Measurements from ENCODE around the gene PPAN. TPM values are rescaled to one million over a fixed set of nuclear protein-coding genes. Genes with fewer than 3 reads are reported as not detected.

Gene PPAN
- total RNA-seq, 1 experiment from 2014 or later, result 101 TPM

DNA sequence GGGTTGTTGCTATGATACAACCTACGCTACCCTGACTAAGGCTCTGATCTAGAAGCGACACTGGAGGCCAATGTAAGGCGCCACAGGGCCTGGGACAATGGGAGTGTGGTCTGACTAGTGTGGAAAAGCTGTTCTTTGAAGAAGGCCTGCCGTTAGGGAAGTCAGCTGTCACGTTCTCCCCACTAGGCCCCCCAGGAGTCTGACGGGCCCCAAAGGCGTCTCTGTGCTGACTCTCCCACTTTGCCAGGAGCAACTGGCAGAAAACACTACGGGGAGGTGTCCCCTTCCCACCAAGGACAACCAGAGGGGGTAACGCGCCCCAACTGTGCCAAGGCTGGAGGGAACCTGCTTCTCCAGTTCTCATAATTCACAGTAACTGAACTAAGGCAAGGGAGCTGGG is 38.9 kb downstream of the PPAN start (continued):
- TF ChIP-seq, protein P1, sequence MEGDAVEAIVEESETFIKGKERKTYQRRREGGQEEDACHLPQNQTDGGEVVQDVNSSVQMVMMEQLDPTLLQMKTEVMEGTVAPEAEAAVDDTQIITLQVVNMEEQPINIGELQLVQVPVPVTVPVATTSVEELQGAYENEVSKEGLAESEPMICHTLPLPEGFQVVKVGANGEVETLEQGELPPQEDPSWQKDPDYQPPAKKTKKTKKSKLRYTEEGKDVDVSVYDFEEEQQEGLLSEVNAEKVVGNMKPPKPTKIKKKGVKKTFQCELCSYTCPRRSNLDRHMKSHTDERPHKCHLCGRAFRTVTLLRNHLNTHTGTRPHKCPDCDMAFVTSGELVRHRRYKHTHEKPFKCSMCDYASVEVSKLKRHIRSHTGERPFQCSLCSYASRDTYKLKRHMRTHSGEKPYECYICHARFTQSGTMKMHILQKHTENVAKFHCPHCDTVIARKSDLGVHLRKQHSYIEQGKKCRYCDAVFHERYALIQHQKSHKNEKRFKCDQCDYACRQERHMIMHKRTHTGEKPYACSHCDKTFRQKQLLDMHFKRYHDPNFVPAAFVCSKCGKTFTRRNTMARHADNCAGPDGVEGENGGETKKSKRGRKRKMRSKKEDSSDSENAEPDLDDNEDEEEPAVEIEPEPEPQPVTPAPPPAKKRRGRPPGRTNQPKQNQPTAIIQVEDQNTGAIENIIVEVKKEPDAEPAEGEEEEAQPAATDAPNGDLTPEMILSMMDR (IDR thresholded peaks at IDR 0.05 in 2 of 3, conservative IDR thresholded peaks at IDR 0.05 in 1 of 3; ENCODE audit: borderline replicate concordance in 1 of 3, insufficient read depth in 1 of 3, low read depth in 2 of 3, low read length in 2 of 3), result no peak
- TF ChIP-seq SRF (IDR thresholded peaks at IDR 0.05; ENCODE audit: low read depth) (no peak), EGR1 (IDR thresholded peaks at IDR 0.05; ENCODE audit: low read depth) (no peak), TCF7L2 (IDR thresholded peaks at IDR 0.05; ENCODE audit: borderline replicate concordance, extremely low read depth, insufficient read depth, insufficient read length) (no peak)
- TF ChIP-seq, protein P2, sequence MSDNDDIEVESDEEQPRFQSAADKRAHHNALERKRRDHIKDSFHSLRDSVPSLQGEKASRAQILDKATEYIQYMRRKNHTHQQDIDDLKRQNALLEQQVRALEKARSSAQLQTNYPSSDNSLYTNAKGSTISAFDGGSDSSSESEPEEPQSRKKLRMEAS (IDR thresholded peaks at IDR 0.05), result no peak

DNA sequence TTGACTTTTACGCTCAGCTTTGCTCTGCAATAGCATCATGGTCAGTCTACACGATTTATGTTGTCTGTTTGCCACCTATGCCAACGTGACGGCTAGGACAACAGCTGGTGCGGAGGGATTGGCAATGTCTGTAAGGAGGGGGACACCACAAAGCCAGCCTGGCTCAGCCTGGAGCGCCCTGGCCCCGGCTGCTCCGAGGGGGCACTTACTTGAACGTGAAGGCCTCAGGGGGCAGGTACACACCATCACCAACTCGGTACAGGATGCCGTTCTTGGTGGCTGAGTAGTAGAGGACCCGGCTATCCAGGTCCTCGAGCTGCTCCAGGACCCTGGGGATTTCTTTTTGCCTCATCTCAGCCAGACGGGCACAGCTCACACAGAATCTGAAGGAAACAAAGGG is 40.0 kb downstream of the PPAN start:
- Histone ChIP-seq H4K20me1 (ENCODE audit: insufficient read depth) (no peaks in the 10 kb centered on the region), H3K9ac (ENCODE audit: low read length) (no peak overlapping the region), H2AFZ (ENCODE audit: low read depth, low read length, poor library complexity, severe bottlenecking) (no peak overlapping the region), H3K27ac (ENCODE audit: low read depth, low read length) (no peak overlapping the region), H3K4me2 (ENCODE audit: low read length) (no peak overlapping the region), H3K4me1 (ENCODE audit: control insufficient read depth in 1 of 2, insufficient read depth in 2 of 2, low read length in 2 of 2) (no peaks in the 10 kb centered on the region), H3K36me3 (ENCODE audit: control insufficient read depth in 1 of 2, insufficient read depth in 2 of 2, low read length in 2 of 2) (peaks cover 63 to 77% of the 10 kb centered on the region in 2 experiments), H3K9me3 (ENCODE audit: control insufficient read depth in 1 of 2, insufficient read depth in 1 of 2, low read depth in 1 of 2, low read length in 2 of 2) (no peaks in the 10 kb centered on the region), H3K9me2 (ENCODE audit: insufficient read depth) (no peaks in the 10 kb centered on the region), H3K4me3 (replicated peaks in 1 of 2; ENCODE audit: low read depth in 1 of 2, low read length in 2 of 2) (no peak overlapping the region), H3K27me3 (ENCODE audit: insufficient read depth, low read length) (no peaks in the 10 kb centered on the region), H3K79me2 (ENCODE audit: insufficient read depth, low read length) (peaks cover 16% of the 10 kb centered on the region; the same call in 1 of the 2 replicates)
- ChIA-PET RAD21 (ENCODE audit: low non-redundant PET in 1 of 2, low total read pairs in 2 of 2, uncharacterized antibody in 2 of 2, unreplicated experiment in 2 of 2) (no interaction called here), CTCF (no interaction called here), POLR2A (no interaction called here)
- intact Hi-C loops (cut with micrococcal nuclease), result no loop called here
- BruUV-seq (replicated peaks), result no TSS peak
- DNase-seq (ENCODE audit: low read depth, low spot score), result no peak
- ATAC-seq, result no peak
- no peak for TF ChIP-seq RAD21 (IDR thresholded peaks at IDR 0.05; ENCODE audit: low read depth)
- no peak for TF ChIP-seq ATF3 (IDR thresholded peaks at IDR 0.05)
- TF ChIP-seq POLR2A (IDR thresholded peaks at IDR 0.05; ENCODE audit: borderline replicate concordance, extremely low read depth, insufficient read depth, insufficient read length), result no peak
- no peak for TF ChIP-seq CEBPB (IDR thresholded peaks at IDR 0.05; ENCODE audit: low read depth)
- TF ChIP-seq TCF7L2 (IDR thresholded peaks at IDR 0.05; ENCODE audit: borderline replicate concordance, extremely low read depth, insufficient read depth, insufficient read length), result no peak
- no peak for TF ChIP-seq CBX3 (IDR thresholded peaks at IDR 0.05; ENCODE audit: low read depth)
- TF ChIP-seq, protein P1 (IDR thresholded peaks at IDR 0.05 in 2 of 3, conservative IDR thresholded peaks at IDR 0.05 in 1 of 3; ENCODE audit: borderline replicate concordance in 1 of 3, insufficient read depth in 1 of 3, low read depth in 2 of 3, low read length in 2 of 3), result no peak
- no peak for TF ChIP-seq SIN3A (IDR thresholded peaks at IDR 0.05; ENCODE audit: low read depth)
- no peak for TF ChIP-seq ZNF274 (IDR thresholded peaks at IDR 0.05; ENCODE audit: low read depth, low read length)
- no peak for TF ChIP-seq EGR1 (IDR thresholded peaks at IDR 0.05; ENCODE audit: low read depth)
- TF ChIP-seq FOSL1 (IDR thresholded peaks at IDR 0.05; ENCODE audit: low read depth), result no peak
- no peak for TF ChIP-seq SP1 (IDR thresholded peaks at IDR 0.05; ENCODE audit: low read depth)
- TF ChIP-seq ZBTB33 (IDR thresholded peaks at IDR 0.05; ENCODE audit: extremely low read depth, insufficient replicate concordance, low read length), result no peak
- TF ChIP-seq EZH2phosphoT487 (IDR thresholded peaks at IDR 0.05; ENCODE audit: borderline replicate concordance), result no peak
